Measurements from ENCODE around the gene THEM4.

THEM4 gene

DNA sequence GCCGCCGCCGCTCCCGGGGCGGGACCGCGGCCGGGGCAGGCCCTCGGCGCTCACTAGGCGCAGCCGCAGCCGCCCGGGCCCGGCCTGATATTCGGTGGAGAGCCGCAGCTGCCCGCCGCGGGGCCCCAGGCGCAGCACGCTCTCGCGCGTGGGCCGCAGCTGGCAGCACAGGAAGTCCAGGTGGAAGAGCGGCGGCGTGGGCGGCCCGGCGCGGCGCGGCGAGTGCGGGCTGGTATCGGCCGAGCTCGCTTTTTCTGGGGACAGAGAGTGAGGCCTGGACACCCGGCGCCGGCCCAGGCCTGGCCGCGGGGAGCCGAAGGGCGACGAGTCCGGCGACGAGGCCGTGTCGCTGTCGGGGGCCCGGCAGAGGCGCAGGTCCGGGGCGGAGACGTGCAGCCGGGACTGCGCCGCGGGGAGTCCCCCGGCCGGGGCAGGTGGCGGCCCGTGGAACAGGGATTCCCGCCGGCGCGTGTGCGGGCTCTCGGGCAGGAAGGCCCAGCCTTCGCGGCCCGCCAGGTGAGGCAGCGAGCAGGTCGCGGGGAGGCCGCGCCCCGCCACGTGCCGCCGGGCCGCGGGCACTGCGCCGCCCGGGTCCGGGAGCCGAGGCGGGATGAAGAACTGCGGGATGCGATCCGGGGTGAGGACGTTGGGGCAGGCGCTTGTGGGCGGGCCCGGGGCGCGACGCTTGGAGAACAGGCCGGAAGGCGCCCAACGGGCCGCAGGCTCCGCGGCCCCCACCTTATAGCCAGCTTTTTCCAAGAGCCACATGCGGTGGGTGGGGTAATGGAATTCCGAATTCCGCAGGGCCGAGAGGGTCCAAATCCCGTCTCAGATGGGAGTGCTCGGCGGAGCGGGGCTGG, 70.9 kb downstream of the THEM4 start:
- H3K4me1 ChIP-seq (ENCODE audit: insufficient read depth, low read length), result peaks cover 17% of the 10 kb centered on the region

GRCh38 chr1:151837884-151838221, 71.5 kb downstream of the THEM4 start:
- Histone ChIP-seq H3K9me3 (ENCODE audit: control insufficient read depth, insufficient read depth, low read length) (no peaks in the 10 kb centered on the region), H3K9ac (ENCODE audit: low read depth, low read length) (peak overlapping the region; percentile 63; the same call in 1 of the 2 replicates), H3K4me1 (ENCODE audit: insufficient read depth, low read length) (peaks cover 17% of the 10 kb centered on the region), H3K36me3 (ENCODE audit: insufficient read depth, low read length) (no peaks in the 10 kb centered on the region)

More for the DNA sequence above, 70.9 kb downstream of the THEM4 start:
- Histone ChIP-seq H3K36me3 (ENCODE audit: insufficient read depth, low read length) (no peaks in the 10 kb centered on the region), H3K9me3 (ENCODE audit: control insufficient read depth, insufficient read depth, low read length) (no peaks in the 10 kb centered on the region), H3K9ac (ENCODE audit: low read depth, low read length) (peak overlapping the region; percentile 63)

DNA sequence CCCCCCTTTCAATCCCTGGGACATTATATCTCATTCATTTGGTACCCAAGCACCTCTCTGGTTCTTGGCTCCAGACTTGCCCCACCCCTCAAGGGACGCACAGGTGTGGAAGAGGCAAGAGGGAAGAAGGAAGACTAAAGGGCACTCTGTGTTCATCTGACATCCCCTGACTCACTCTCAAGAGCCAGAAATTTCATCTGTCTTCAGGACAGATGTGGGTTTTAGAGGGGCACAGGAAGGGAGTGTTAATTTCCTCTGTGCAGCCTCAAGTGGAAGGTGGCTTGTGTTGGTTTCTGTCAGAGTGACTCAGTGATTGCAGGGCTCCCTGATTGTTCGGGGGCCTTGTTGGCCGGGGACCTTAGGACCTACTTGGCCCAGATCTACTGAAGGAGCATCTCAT, 72.1 kb downstream of the THEM4 start:
- H3K9me3 ChIP-seq (ENCODE audit: control insufficient read depth, insufficient read depth, low read length), result no peaks in the 10 kb centered on the region
- H3K36me3 ChIP-seq (ENCODE audit: insufficient read depth, low read length), result no peaks in the 10 kb centered on the region
- peaks cover 17% of the 10 kb centered on the region for H3K4me1 ChIP-seq (ENCODE audit: insufficient read depth, low read length)
- peak overlapping the region; percentile 63; the same call in 1 of the 2 replicates for H3K9ac ChIP-seq (ENCODE audit: low read depth, low read length)

DNA sequence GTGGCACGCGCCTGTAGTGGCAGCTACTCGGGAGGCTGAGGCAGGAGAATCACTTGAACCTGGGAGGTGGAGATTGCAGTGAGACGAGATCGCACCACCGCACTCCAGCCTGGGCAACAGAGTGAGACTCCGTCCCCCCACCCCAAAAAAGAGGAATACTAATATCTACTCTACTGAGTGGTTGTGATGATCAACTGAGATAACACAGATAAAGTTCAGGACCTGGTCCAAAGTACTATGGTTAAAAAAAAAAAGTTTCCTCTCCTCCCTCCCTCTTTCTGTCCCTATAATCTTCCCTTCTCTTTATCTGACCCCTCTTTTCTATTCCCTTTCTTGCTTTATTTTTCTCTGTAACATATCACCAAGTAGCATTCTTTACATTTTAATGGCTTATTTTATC, 73.7 kb downstream of the THEM4 start:
- H3K4me1 ChIP-seq (ENCODE audit: insufficient read depth, low read length), result peaks cover 19% of the 10 kb centered on the region
- H3K36me3 ChIP-seq (ENCODE audit: insufficient read depth, low read length), result no peaks in the 10 kb centered on the region
- H3K9ac ChIP-seq (ENCODE audit: low read depth, low read length), result no peak overlapping the region
- no peaks in the 10 kb centered on the region for H3K9me3 ChIP-seq (ENCODE audit: control insufficient read depth, insufficient read depth, low read length)

GRCh38 chr1:151834239-151834638, 75.1 kb downstream of the THEM4 start:
- no peaks in the 10 kb centered on the region for H3K36me3 ChIP-seq (ENCODE audit: insufficient read depth, low read length)
- H3K9me3 ChIP-seq (ENCODE audit: control insufficient read depth, insufficient read depth, low read length), result no peaks in the 10 kb centered on the region
- no peak overlapping the region for H3K9ac ChIP-seq (ENCODE audit: low read depth, low read length)
- peaks cover 27% of the 10 kb centered on the region for H3K4me1 ChIP-seq (ENCODE audit: insufficient read depth, low read length)

- H3K9me3 ChIP-seq (ENCODE audit: control insufficient read depth, insufficient read depth, low read length), result no peaks in the 10 kb centered on the region
- peaks cover 31% of the 10 kb centered on the region for H3K4me1 ChIP-seq (ENCODE audit: insufficient read depth, low read length)
- no peaks in the 10 kb centered on the region for H3K36me3 ChIP-seq (ENCODE audit: insufficient read depth, low read length)
- H3K9ac ChIP-seq (ENCODE audit: low read depth, low read length), result no peak overlapping the region
Measured at GRCh38 chr1:151833172-151833900, 76.0 kb downstream of the THEM4 start.

DNA sequence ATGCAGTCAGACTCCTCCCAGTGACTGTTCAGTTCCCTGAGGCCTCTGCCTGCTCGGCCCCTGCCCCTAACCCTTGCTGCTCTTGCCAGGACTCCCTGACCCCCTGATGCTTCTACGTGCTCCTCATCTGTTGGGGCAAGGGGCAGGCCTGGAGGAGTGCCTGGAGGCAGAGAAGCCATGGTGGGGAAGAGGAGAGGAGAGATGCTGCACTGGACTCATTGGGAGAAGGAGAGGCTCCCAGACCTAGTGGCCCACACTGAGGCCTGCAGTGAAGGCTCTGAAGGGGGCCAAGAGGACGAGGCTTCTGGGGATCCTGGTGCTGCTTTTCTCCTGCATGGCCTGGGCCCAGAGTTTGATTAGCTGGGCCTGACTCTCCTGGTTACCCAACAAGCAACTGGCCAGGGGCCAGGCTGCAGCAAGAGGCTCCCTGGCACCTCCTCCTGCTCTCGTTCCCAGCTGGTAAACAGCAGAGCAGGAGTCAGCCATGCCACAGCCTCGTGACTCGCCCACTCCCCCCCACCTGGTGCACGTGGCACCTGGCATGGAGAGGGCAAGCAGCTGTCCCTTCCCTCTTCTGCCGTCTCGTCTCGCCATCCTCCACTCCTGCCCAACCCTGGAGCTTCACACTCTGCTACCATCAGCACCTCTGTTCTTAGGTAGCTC, 76.9 kb downstream of the THEM4 start:
- H3K4me1 ChIP-seq (ENCODE audit: insufficient read depth, low read length), result peaks cover 33% of the 10 kb centered on the region
- H3K9me3 ChIP-seq (ENCODE audit: control insufficient read depth, insufficient read depth, low read length), result no peaks in the 10 kb centered on the region

GRCh38 chr1:151831605-151832004, 77.7 kb downstream of the THEM4 start, which contains the start of gene RORC:
TSS of gene RORC (minus strand) at chr1:151831802. CDS start at chr1:151831764, 38 bp downstream.
- Histone ChIP-seq H3K9me3 (ENCODE audit: control insufficient read depth, insufficient read depth, low read length) (no peaks in the 10 kb centered on the region), H3K4me1 (ENCODE audit: insufficient read depth, low read length) (peaks cover 24% of the 10 kb centered on the region), H3K9ac (ENCODE audit: low read depth, low read length) (no peak within 1 kb of the TSS), H3K36me3 (ENCODE audit: insufficient read depth, low read length) (no peaks in the 10 kb centered on the region)

More for the DNA sequence above, 76.9 kb downstream of the THEM4 start:
- no peaks in the 10 kb centered on the region for H3K36me3 ChIP-seq (ENCODE audit: insufficient read depth, low read length)
- no peak overlapping the region for H3K9ac ChIP-seq (ENCODE audit: low read depth, low read length)

DNA sequence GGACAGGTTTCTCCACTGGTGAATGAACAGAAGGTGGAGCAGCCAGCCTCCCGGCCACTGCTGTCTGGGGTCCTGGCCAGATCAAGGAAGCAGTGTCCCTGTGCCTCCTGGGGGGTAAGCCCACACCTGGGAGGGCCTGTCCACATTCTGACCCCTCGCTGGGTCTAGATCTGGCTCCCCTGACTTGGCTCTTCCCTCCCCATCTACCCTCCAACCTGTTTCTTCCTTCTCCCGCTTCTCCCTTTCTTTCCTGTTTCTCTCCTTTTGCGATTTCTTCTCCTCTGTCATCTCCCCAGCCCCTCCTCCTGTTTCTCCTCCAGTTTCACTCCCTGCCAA, 78.1 kb downstream of the THEM4 start:
- Histone ChIP-seq H3K9me3 (ENCODE audit: control insufficient read depth, insufficient read depth, low read length) (no peaks in the 10 kb centered on the region), H3K36me3 (ENCODE audit: insufficient read depth, low read length) (no peaks in the 10 kb centered on the region), H3K9ac (ENCODE audit: low read depth, low read length) (no peak overlapping the region), H3K4me1 (ENCODE audit: insufficient read depth, low read length) (peaks cover 27% of the 10 kb centered on the region)

- Histone ChIP-seq H3K36me3 (ENCODE audit: insufficient read depth, low read length) (no peaks in the 10 kb centered on the region), H3K9me3 (ENCODE audit: control insufficient read depth, insufficient read depth, low read length) (no peaks in the 10 kb centered on the region), H3K4me1 (ENCODE audit: insufficient read depth, low read length) (peaks cover 35% of the 10 kb centered on the region), H3K9ac (ENCODE audit: low read depth, low read length) (no peak overlapping the region)
Measured at GRCh38 chr1:151830055-151830454, 79.3 kb downstream of the THEM4 start.

- Histone ChIP-seq H3K9ac (ENCODE audit: low read depth, low read length) (no peak overlapping the region), H3K4me1 (ENCODE audit: insufficient read depth, low read length) (peaks cover 35% of the 10 kb centered on the region), H3K9me3 (ENCODE audit: control insufficient read depth, insufficient read depth, low read length) (no peaks in the 10 kb centered on the region), H3K36me3 (ENCODE audit: insufficient read depth, low read length) (no peaks in the 10 kb centered on the region)
Measured at GRCh38 chr1:151829352-151830046, 79.8 kb downstream of the THEM4 start.

GRCh38 chr1:151828921-151829320, 80.4 kb downstream of the THEM4 start:
- Histone ChIP-seq H3K36me3 (ENCODE audit: insufficient read depth, low read length) (no peaks in the 10 kb centered on the region), H3K9ac (ENCODE audit: low read depth, low read length) (no peak overlapping the region), H3K9me3 (ENCODE audit: control insufficient read depth, insufficient read depth, low read length) (no peaks in the 10 kb centered on the region), H3K4me1 (ENCODE audit: insufficient read depth, low read length) (peaks cover 35% of the 10 kb centered on the region)

- H3K36me3 ChIP-seq (ENCODE audit: insufficient read depth, low read length), result no peaks in the 10 kb centered on the region
- peaks cover 37% of the 10 kb centered on the region for H3K4me1 ChIP-seq (ENCODE audit: insufficient read depth, low read length)
- H3K9ac ChIP-seq (ENCODE audit: low read depth, low read length), result no peak overlapping the region
- H3K9me3 ChIP-seq (ENCODE audit: control insufficient read depth, insufficient read depth, low read length), result no peaks in the 10 kb centered on the region
Measured at GRCh38 chr1:151827853-151828252, 81.5 kb downstream of the THEM4 start.

Measured in ES-I3 (cell line).